IPS-NIHi11 (cell line): ENCODE results near the gene TKTL1.

Experiments
- DNase-seq: peaks from one replicate; pipeline ENCODE4 v3.0.0; 2012; ENCODE audit warnings: mixed read lengths, low spot score

Gene TKTL1

GRCh38 chrX:154378059-154378798, 82.6 kb downstream of the TKTL1 start:
- DNase-seq = no peak

GRCh38 chrX:154378799-154379568, 83.4 kb downstream of the TKTL1 start, which contains the start of gene EMD:
TSS of gene EMD (plus strand) at chrX:154379295. CDS start at chrX:154379485, 190 bp downstream.
- peak; percentile 59 for DNase-seq

- DNase-seq = no peak
Measured at GRCh38 chrX:154379569-154379951, 84.0 kb downstream of the TKTL1 start.
